Activated naive CD8-positive, alpha-beta T cell treated with anti-CD3 and anti-CD28 coated beads for 36 hours (primary cell): ENCODE data around the gene DPH5. TPM values are rescaled to one million over a fixed set of nuclear protein-coding genes. Genes with fewer than 3 reads are reported as not detected.
"Not testable (repeated sequence)": the region's sequence is repeated elsewhere in the genome, so short reads cannot be mapped to it uniquely, and the experiment has no call there.

Source experiments
- DNase-seq: peaks from one replicate; pipeline ENCODE4 v3.0.0; 2021
- H3K27ac Mint-ChIP-seq: one replicate; pipeline ENCODE4 v1.8.0; 2022; ENCODE audit warnings: mild to moderate bottlenecking, moderate library complexity, mixed read lengths
- H3K27me3 Mint-ChIP-seq: one replicate; pipeline ENCODE4 v1.8.0; 2022; ENCODE audit warnings: mild to moderate bottlenecking, mixed read lengths
- H3K36me3 Mint-ChIP-seq: one replicate; pipeline ENCODE4 v1.8.0; 2021; ENCODE audit warnings: mild to moderate bottlenecking, mixed read lengths
- H3K4me1 Mint-ChIP-seq: one replicate; pipeline ENCODE4 v1.8.0; 2021; ENCODE audit warnings: mixed read lengths
- H3K4me3 Mint-ChIP-seq: one replicate; pipeline ENCODE4 v1.8.0; 2022; ENCODE audit warnings: mild to moderate bottlenecking, moderate library complexity, mixed read lengths
- H3K9me3 Mint-ChIP-seq: one replicate; pipeline ENCODE4 v1.8.0; 2022; ENCODE audit warnings: mixed read lengths
- total RNA-seq, 2 experiments: library from RNA; stranded (reverse); gene quantifications; one replicate each; pipeline ENCODE4 v1.2.3, GENCODE V29; 2021

DPH5 gene
- total RNA-seq, result 10 to 100 TPM; 65.0 to 70.8 TPM

GRCh38 chr1:101025657-101026429, at the start of gene DPH5:
Gene DPH5 (minus strand): TSS chr1:101025784. CDS start chr1:101025443, 341 bp downstream.
- Mint-ChIP-seq H3K4me3 (peak within 1 kb of the TSS; percentile 99), H3K27ac (peak within 1 kb of the TSS; percentile 99), H3K36me3 (peaks cover 74% of the 10 kb centered on the region), H3K4me1 (peaks cover 49% of the 10 kb centered on the region), H3K9me3 (no peaks in the 10 kb centered on the region), H3K27me3 (no peaks in the 10 kb centered on the region)
- peak; percentile 90 for DNase-seq

- DNase-seq, result no peak
- no peak overlapping the region for H3K27ac Mint-ChIP-seq
- H3K36me3 Mint-ChIP-seq, result peaks cover 37% of the 10 kb centered on the region
- H3K4me1 Mint-ChIP-seq, result peaks cover 37% of the 10 kb centered on the region
- H3K4me3 Mint-ChIP-seq, result no peak overlapping the region
- H3K27me3 Mint-ChIP-seq, result no peaks in the 10 kb centered on the region
- no peaks in the 10 kb centered on the region for H3K9me3 Mint-ChIP-seq
Observed at GRCh38 chr1:101073836-101074235, 48.3 kb upstream of the DPH5 start.

- Mint-ChIP-seq H3K4me3 (no peak overlapping the region), H3K9me3 (peaks cover 3% of the 10 kb centered on the region), H3K36me3 (peaks cover 36% of the 10 kb centered on the region), H3K27me3 (no peaks in the 10 kb centered on the region), H3K27ac (no peak overlapping the region), H3K4me1 (peaks cover 46% of the 10 kb centered on the region)
- DNase-seq, result no peak
Observed at GRCh38 chr1:101071470-101071891, 45.9 kb upstream of the DPH5 start.

GRCh38 chr1:101069158-101069557, 43.6 kb upstream of the DPH5 start:
- DNase-seq, result no peak
- Mint-ChIP-seq H3K9me3 (peaks cover 4% of the 10 kb centered on the region), H3K4me3 (no peak overlapping the region), H3K4me1 (peaks cover 61% of the 10 kb centered on the region), H3K36me3 (peaks cover 34% of the 10 kb centered on the region), H3K27me3 (no peaks in the 10 kb centered on the region), H3K27ac (no peak overlapping the region)

GRCh38 chr1:101066937-101067335, 41.4 kb upstream of the DPH5 start:
- H3K27ac Mint-ChIP-seq, result peak overlapping the region; percentile 57
- peaks cover 57% of the 10 kb centered on the region for H3K4me1 Mint-ChIP-seq
- H3K36me3 Mint-ChIP-seq, result peaks cover 32% of the 10 kb centered on the region
- H3K4me3 Mint-ChIP-seq, H3K9me3 Mint-ChIP-seq, DNase-seq, H3K27me3 Mint-ChIP-seq: not testable (repeated sequence)

- no peaks in the 10 kb centered on the region for H3K27me3 Mint-ChIP-seq
- H3K4me1 Mint-ChIP-seq, result peaks cover 57% of the 10 kb centered on the region
Observed at GRCh38 chr1:101066260-101066936, 40.8 kb upstream of the DPH5 start.

GRCh38 chr1:101065575-101065974, 40.0 kb upstream of the DPH5 start:
- Mint-ChIP-seq H3K4me3 (peak overlapping the region; percentile 2), H3K4me1 (peaks cover 56% of the 10 kb centered on the region), H3K36me3 (peaks cover 42% of the 10 kb centered on the region), H3K27me3 (no peaks in the 10 kb centered on the region), H3K27ac (peak overlapping the region; percentile 81), H3K9me3 (peaks cover 4% of the 10 kb centered on the region)
- DNase-seq, result no peak

More at GRCh38 chr1:101066260-101066936, 40.8 kb upstream of the DPH5 start:
- Mint-ChIP-seq H3K36me3 (peaks cover 37% of the 10 kb centered on the region), H3K4me3 (no peak overlapping the region), H3K9me3 (peaks cover 4% of the 10 kb centered on the region), H3K27ac (peak overlapping the region; percentile 80)
- DNase-seq, result no peak

- Mint-ChIP-seq H3K27me3 (no peaks in the 10 kb centered on the region), H3K36me3 (peaks cover 47% of the 10 kb centered on the region), H3K4me1 (peaks cover 54% of the 10 kb centered on the region), H3K4me3 (no peak overlapping the region), H3K9me3 (peaks cover 4% of the 10 kb centered on the region), H3K27ac (no peak overlapping the region)
- DNase-seq, result no peak
Observed at GRCh38 chr1:101064697-101065096, 39.1 kb upstream of the DPH5 start.

GRCh38 chr1:101060992-101061391, 35.4 kb upstream of the DPH5 start:
- Mint-ChIP-seq H3K4me1 (peaks cover 32% of the 10 kb centered on the region), H3K4me3 (no peak overlapping the region), H3K36me3 (peaks cover 39% of the 10 kb centered on the region), H3K27me3 (no peaks in the 10 kb centered on the region), H3K9me3 (peaks cover 6% of the 10 kb centered on the region), H3K27ac (no peak overlapping the region)
- DNase-seq, result no peak

- H3K36me3 Mint-ChIP-seq, result peaks cover 39% of the 10 kb centered on the region
- H3K9me3 Mint-ChIP-seq, result peaks cover 6% of the 10 kb centered on the region
Observed at GRCh38 chr1:101059945-101060542, 34.5 kb upstream of the DPH5 start.

GRCh38 chr1:101055623-101056022, 30.0 kb upstream of the DPH5 start:
- Mint-ChIP-seq H3K9me3 (peaks cover 6% of the 10 kb centered on the region), H3K27ac (no peak overlapping the region), H3K27me3 (no peaks in the 10 kb centered on the region), H3K36me3 (peaks cover 26% of the 10 kb centered on the region), H3K4me3 (no peak overlapping the region), H3K4me1 (peaks cover 18% of the 10 kb centered on the region)
- DNase-seq, result no peak

More at GRCh38 chr1:101059945-101060542, 34.5 kb upstream of the DPH5 start:
- no peak overlapping the region for H3K27ac Mint-ChIP-seq
- DNase-seq, result no peak
- H3K27me3 Mint-ChIP-seq, result no peaks in the 10 kb centered on the region
- no peak overlapping the region for H3K4me3 Mint-ChIP-seq
- H3K4me1 Mint-ChIP-seq, result peaks cover 26% of the 10 kb centered on the region

- Mint-ChIP-seq H3K27ac (peak overlapping the region; percentile 52), H3K4me1 (peaks cover 15% of the 10 kb centered on the region), H3K27me3 (no peaks in the 10 kb centered on the region), H3K4me3 (no peak overlapping the region), H3K36me3 (peaks cover 10% of the 10 kb centered on the region), H3K9me3 (no peaks in the 10 kb centered on the region)
- DNase-seq, result no peak
Observed at GRCh38 chr1:101051688-101052638, 26.4 kb upstream of the DPH5 start.

GRCh38 chr1:101050869-101051268, 25.3 kb upstream of the DPH5 start:
- H3K27me3 Mint-ChIP-seq, result no peaks in the 10 kb centered on the region
- H3K4me3 Mint-ChIP-seq, result no peak overlapping the region
- H3K36me3 Mint-ChIP-seq, result peaks cover 18% of the 10 kb centered on the region
- H3K27ac Mint-ChIP-seq, result no peak overlapping the region
- H3K4me1 Mint-ChIP-seq, result peaks cover 15% of the 10 kb centered on the region
- DNase-seq, result no peak
- H3K9me3 Mint-ChIP-seq, result no peaks in the 10 kb centered on the region

- no peak for DNase-seq
- Mint-ChIP-seq H3K36me3 (peaks cover 18% of the 10 kb centered on the region), H3K27ac (no peak overlapping the region), H3K4me3 (no peak overlapping the region), H3K9me3 (peaks cover 10% of the 10 kb centered on the region), H3K4me1 (no peaks in the 10 kb centered on the region), H3K27me3 (no peaks in the 10 kb centered on the region)
Observed at GRCh38 chr1:101044749-101045148, 19.2 kb upstream of the DPH5 start.
